Measurements from ENCODE around the gene CCDC144A.
"Not testable (repeated sequence)": the region's sequence is repeated elsewhere in the genome, so short reads cannot be mapped to it uniquely, and the experiment has no call there.

Gene CCDC144A

DNA sequence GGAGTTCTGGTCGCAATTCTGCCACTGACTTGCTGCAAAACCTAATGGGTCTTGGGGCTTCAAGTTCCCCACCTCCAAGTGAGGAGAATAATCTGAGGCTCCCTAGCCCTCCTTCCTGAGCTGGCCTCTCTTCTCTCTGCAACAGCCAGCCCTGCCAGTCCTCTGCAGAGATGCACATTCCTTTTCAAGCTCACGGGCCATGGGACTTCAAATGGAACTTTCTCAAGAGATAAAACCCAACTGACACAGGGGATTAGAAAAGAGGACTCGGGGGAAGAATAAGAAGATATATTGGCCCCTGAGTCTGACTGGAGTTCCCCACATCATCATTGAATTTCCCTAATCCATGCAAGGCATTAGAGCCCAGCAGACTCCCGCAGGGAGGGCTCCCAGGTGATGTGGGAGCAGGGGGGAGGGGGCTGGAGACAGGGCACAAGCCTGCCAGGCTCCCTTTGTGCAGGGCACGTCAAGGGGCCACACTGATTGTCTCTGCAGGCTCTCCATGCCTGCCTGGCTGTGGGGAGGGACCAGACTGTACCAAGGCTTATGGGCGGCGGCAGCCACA lies 131.0 kb downstream of the CCDC144A start:
- TF ChIP-seq CTCF (IDR thresholded peaks at IDR 0.05; ENCODE audit: insufficient read depth, low read depth, low read length, missing control alignments): no peak
- DNase-seq (ENCODE audit: low read depth): no peak
- H3K4me3 ChIP-seq (ENCODE audit: low read depth, low read length): no peak overlapping the region

GRCh38 chr17:16822133-16822532 lies 132.1 kb downstream of the CCDC144A start:
- not testable (repeated sequence) for H3K4me3 ChIP-seq (ENCODE audit: low read depth, low read length); DNase-seq (ENCODE audit: low read depth)

DNA sequence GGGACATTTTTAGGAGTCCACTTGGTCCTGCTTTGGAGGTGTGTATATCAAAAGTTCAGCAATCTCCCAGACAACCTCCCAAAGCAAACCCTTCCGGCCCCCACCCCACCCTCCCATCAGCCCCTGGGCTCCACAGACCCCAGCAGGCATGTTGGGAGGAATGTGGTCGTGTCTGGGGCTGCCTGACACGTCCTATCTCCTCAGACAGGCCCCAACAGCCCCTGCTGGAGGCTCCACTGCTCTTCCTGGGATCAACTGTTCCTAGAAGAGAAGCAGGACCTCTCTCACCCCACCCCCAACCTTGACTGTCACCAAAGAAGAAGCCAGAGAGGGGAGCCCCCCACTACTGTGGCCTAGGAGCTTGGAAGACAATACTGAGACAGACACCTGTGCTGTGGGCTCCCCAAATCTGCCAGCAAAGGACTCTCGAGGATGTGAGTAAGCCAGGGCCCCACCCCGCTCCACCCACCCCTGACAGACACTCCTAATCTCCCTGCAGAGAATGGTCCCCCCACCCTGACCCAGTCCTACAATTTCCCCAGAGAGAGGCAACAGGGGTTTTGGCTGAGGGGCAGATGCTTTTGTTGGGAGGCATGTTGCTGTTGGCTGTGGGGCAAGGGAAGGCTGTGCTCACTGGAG lies 133.8 kb downstream of the CCDC144A start:
- H3K4me3 ChIP-seq (ENCODE audit: low read depth, low read length); DNase-seq (ENCODE audit: low read depth): not testable (repeated sequence)

Data from GM12865 (cell line).